ENCODE results near the gene VSIG10.

GRCh38 chr12:118089782-118090181 is 14.0 kb downstream of the VSIG10 start:
- TF ChIP-seq SMC3 (IDR thresholded peaks at IDR 0.05; ENCODE audit: low read depth, low read length) (no peak), POLR2A (IDR thresholded peaks at IDR 0.05; ENCODE audit: low read depth, low read length) (no peak), CEBPB (IDR thresholded peaks at IDR 0.05; ENCODE audit: low read depth, low read length) (no peak), USF2 (IDR thresholded peaks at IDR 0.05; ENCODE audit: low read depth, low read length) (no peak), FOS (IDR thresholded peaks at IDR 0.05; ENCODE audit: low read depth, low read length) (no peak)
- TF ChIP-seq, protein P1, sequence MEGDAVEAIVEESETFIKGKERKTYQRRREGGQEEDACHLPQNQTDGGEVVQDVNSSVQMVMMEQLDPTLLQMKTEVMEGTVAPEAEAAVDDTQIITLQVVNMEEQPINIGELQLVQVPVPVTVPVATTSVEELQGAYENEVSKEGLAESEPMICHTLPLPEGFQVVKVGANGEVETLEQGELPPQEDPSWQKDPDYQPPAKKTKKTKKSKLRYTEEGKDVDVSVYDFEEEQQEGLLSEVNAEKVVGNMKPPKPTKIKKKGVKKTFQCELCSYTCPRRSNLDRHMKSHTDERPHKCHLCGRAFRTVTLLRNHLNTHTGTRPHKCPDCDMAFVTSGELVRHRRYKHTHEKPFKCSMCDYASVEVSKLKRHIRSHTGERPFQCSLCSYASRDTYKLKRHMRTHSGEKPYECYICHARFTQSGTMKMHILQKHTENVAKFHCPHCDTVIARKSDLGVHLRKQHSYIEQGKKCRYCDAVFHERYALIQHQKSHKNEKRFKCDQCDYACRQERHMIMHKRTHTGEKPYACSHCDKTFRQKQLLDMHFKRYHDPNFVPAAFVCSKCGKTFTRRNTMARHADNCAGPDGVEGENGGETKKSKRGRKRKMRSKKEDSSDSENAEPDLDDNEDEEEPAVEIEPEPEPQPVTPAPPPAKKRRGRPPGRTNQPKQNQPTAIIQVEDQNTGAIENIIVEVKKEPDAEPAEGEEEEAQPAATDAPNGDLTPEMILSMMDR (conservative IDR thresholded peaks at IDR 0.05; ENCODE audit: low read depth, low read length), result no peak

Data from IMR-90 (cell line).